ENCODE results near the gene LDLR. TPM values are rescaled to one million over a fixed set of nuclear protein-coding genes. Genes with fewer than 3 reads are reported as not detected.

The LDLR gene
- total and polyA plus RNA-seq, 2 donors (not counting 1 experiment from before 2014, with no cell fraction given), result 1.8 to 4.8 TPM

- POLR2A ChIA-PET, result no interaction called here
- intact Hi-C loops (cut with micrococcal nuclease), result no loop called here
These were observed 1.2 kb downstream of the LDLR start for GRCh38 chr19:11090264-11090996.

DNA sequence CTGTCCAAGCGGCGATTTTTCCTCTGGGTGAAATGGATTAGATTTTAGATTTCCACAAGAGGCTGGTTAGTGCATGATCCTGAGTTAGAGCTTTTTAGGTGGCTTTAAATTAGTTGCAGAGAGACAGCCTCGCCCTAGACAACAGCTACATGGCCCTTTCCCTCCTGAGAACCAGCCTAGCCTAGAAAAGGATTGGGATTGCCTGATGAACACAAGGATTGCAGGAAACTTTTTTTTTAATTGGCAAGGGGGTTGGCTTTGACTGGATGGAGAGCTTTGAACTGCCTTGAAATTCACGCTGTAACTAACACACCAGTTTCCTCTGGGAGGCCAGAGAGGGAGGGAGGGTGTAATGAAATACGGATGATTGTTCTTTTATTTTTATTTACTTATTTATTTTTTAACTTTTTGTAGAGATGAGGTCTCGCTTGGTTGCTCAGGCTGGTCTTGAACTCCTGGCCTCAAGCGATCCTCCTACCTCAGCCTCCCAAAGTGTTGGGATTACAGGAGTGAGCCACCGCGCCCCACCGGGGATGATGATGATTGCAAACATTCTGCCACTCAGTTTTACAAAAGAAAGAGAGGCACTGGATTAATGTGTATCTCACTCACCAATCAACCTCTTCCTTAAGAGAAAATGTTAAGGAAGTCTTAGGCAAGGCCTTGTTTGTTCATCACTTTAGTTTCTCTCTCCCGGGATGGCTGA is 1.9 kb downstream of the LDLR start:
- H3K27ac ChIP-seq (ENCODE audit: low read length in 2 of 2), result peak overlapping the region; percentile 59 to 64
- peaks cover 1 to 63% (median 28%) of the 10 kb centered on the region in 3 donors for H3K9me3 ChIP-seq (ENCODE audit: control extremely low read depth in 1 of 3, control insufficient read depth in 2 of 3, insufficient read depth in 1 of 3, low read length in 2 of 3)
- peaks cover 22% of the 10 kb centered on the region for H3K27me3 Mint-ChIP-seq
- peak overlapping the region; percentile 59 for H3K9ac ChIP-seq (ENCODE audit: low read length)
- peaks cover 39% of the 10 kb centered on the region for H3K4me1 Mint-ChIP-seq
- POLR2A ChIA-PET, result no interaction called here
- CTCF ChIA-PET, result no interaction called here
- no peaks in the 10 kb centered on the region for H3K36me3 ChIP-seq (replicated peaks in 1 of 2; ENCODE audit: control extremely low read depth in 1 of 2, control insufficient read depth in 1 of 2, extremely low read depth in 1 of 2, insufficient read depth in 2 of 2, low read length in 1 of 2)
- no peaks in the 10 kb centered on the region for H4K20me1 ChIP-seq (ENCODE audit: control insufficient read depth, insufficient read depth, low read length, poor library complexity, severe bottlenecking)
- H3K4me3 Mint-ChIP-seq, result peak overlapping the region; percentile 76
- peaks cover 8% of the 10 kb centered on the region for H3K79me2 ChIP-seq (ENCODE audit: control insufficient read depth, insufficient read depth, low read length)
- intact Hi-C loops (cut with micrococcal nuclease), result no loop called here
- H3K4me3 ChIP-seq (ENCODE audit: control extremely low read depth in 1 of 5, extremely low read depth in 1 of 5, insufficient read depth in 1 of 5, low read depth in 2 of 5, low read length in 4 of 5), result peak overlapping the region; percentile 43 to 62 (median 52)
- H2AFZ ChIP-seq (ENCODE audit: insufficient read depth, low read depth, low read length, poor library complexity, severe bottlenecking), result peak overlapping the region; percentile 58
- H3K27ac Mint-ChIP-seq, result peak overlapping the region; percentile 68
- no peaks in the 10 kb centered on the region for H3K9me3 Mint-ChIP-seq (ENCODE audit: insufficient read depth)
- TF ChIP-seq EZH2 (IDR thresholded peaks at IDR 0.05; ENCODE audit: borderline replicate concordance, insufficient read depth, low read depth, low read length, poor library complexity, severe bottlenecking) (no peak), CTCF (IDR thresholded peaks at IDR 0.05) (no peak)
- ATAC-seq (ENCODE audit: low read depth) (no peak), DNase-seq (no peak)
- H3K4me2 ChIP-seq (replicated peaks; ENCODE audit: low read depth, low read length, poor library complexity, severe bottlenecking), result peak overlapping the region; percentile 88
- WGBS (ENCODE audit: insufficient coverage), result 7% methylated on average over 2 of the region's 11 CpGs
- peaks cover 59 to 70% of the 10 kb centered on the region in 2 donors for H3K4me1 ChIP-seq (ENCODE audit: control insufficient read depth in 2 of 2, insufficient read depth in 2 of 2, low read length in 2 of 2)
- peaks cover 0 to 73% (median 32%) of the 10 kb centered on the region in 4 experiments for H3K27me3 ChIP-seq (replicated peaks in 1 of 4; ENCODE audit: control extremely low read depth in 1 of 4, control insufficient read depth in 3 of 4, insufficient read depth in 4 of 4, low read length in 3 of 4)

More at GRCh38 chr19:11090264-11090996, 1.2 kb downstream of the LDLR start:
- Histone ChIP-seq H2AFZ (ENCODE audit: insufficient read depth, low read depth, low read length, poor library complexity, severe bottlenecking) (peak overlapping the region; percentile 58), H3K27ac (ENCODE audit: low read length in 2 of 2) (peak overlapping the region; percentile 59 to 64), H3K4me1 (ENCODE audit: control insufficient read depth in 2 of 2, insufficient read depth in 2 of 2, low read length in 2 of 2) (peaks cover 52 to 62% of the 10 kb centered on the region in 2 donors), H3K36me3 (replicated peaks in 1 of 2; ENCODE audit: control extremely low read depth in 1 of 2, control insufficient read depth in 1 of 2, extremely low read depth in 1 of 2, insufficient read depth in 2 of 2, low read length in 1 of 2) (no peaks in the 10 kb centered on the region), H3K79me2 (ENCODE audit: control insufficient read depth, insufficient read depth, low read length) (peaks cover 8% of the 10 kb centered on the region), H3K9ac (ENCODE audit: low read length) (peak overlapping the region; percentile 59), H3K4me3 (ENCODE audit: control extremely low read depth in 1 of 5, extremely low read depth in 1 of 5, insufficient read depth in 1 of 5, low read depth in 2 of 5, low read length in 4 of 5) (peak overlapping the region; percentile 43 to 62 (median 52)), H4K20me1 (ENCODE audit: control insufficient read depth, insufficient read depth, low read length, poor library complexity, severe bottlenecking) (no peaks in the 10 kb centered on the region), H3K4me2 (replicated peaks; ENCODE audit: low read depth, low read length, poor library complexity, severe bottlenecking) (peak overlapping the region; percentile 88), H3K27me3 (replicated peaks in 1 of 4; ENCODE audit: control extremely low read depth in 1 of 4, control insufficient read depth in 3 of 4, insufficient read depth in 4 of 4, low read length in 3 of 4) (peaks cover 0 to 66% (median 29%) of the 10 kb centered on the region in 4 experiments), H3K9me3 (ENCODE audit: control extremely low read depth in 1 of 3, control insufficient read depth in 2 of 3, insufficient read depth in 1 of 3, low read length in 2 of 3) (peaks cover 1 to 55% (median 28%) of the 10 kb centered on the region in 3 donors)
- CTCF ChIA-PET, result interaction anchor here (2.7 kb wide), 1 partner anchor 55 kb away, joined by 7 read pairs; no protein-coding TSS in a partner anchor
- peak overlapping the region; percentile 68 for H3K27ac Mint-ChIP-seq
- H3K27me3 Mint-ChIP-seq, result peaks cover 21% of the 10 kb centered on the region
- H3K4me3 Mint-ChIP-seq, result peak overlapping the region; percentile 76
- peak; percentile 86 for ATAC-seq (ENCODE audit: low read depth)
- no peaks in the 10 kb centered on the region for H3K9me3 Mint-ChIP-seq (ENCODE audit: insufficient read depth)
- H3K4me1 Mint-ChIP-seq, result peaks cover 32% of the 10 kb centered on the region
- no peak for TF ChIP-seq EZH2 (IDR thresholded peaks at IDR 0.05; ENCODE audit: borderline replicate concordance, insufficient read depth, low read depth, low read length, poor library complexity, severe bottlenecking)
- DNase-seq, result peak; percentile 89
- WGBS (ENCODE audit: insufficient coverage), result under 1% methylated on average over 61 of the region's 64 CpGs
